ENCODE results near the gene NHLRC4. TPM values are rescaled to one million over a fixed set of nuclear protein-coding genes. Genes with fewer than 3 reads are reported as not detected.

The NHLRC4 gene
- total and polyA plus RNA-seq, 4 donors, result 0.17 to 7.0 (median 0.25) TPM; not detected in 1

DNA sequence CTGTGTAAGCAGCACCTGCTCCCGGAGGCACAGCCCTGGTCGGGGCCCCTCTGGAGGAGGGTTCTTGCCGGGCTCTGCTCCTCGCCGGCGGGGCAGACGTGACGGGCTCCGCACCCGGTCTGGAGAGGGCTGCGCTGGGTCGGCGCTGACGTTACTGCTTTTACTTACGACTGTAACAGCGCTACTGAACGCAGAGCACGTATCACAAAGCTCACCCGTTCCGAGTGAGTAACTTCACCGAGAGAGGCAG lies 21.8 kb downstream of the NHLRC4 start:
- WGBS, result under 1% methylated on average over 21 of the region's 21 CpGs
- DNase-seq (ENCODE audit: low spot score), result no peak
- no peaks in the 10 kb centered on the region for H3K9me3 ChIP-seq (ENCODE audit: control insufficient read depth in 4 of 4, low read length in 3 of 4)
- H3K27me3 ChIP-seq (ENCODE audit: control insufficient read depth in 4 of 4, insufficient read depth in 4 of 4, low read length in 3 of 4), result no peaks in the 10 kb centered on the region
- peak overlapping the region; percentile 94 to 97 for H3K27ac ChIP-seq (ENCODE audit: low read depth in 1 of 2, low read length in 2 of 2)
- H3K4me1 ChIP-seq (ENCODE audit: control insufficient read depth in 4 of 4, insufficient read depth in 4 of 4, low read length in 3 of 4), result peaks cover 21 to 71% (median 59%) of the 10 kb centered on the region in 4 donors
- H3K9ac ChIP-seq (ENCODE audit: low read depth in 1 of 2, low read length in 2 of 2), result peak overlapping the region; percentile 67 to 97
- TF ChIP-seq, protein P1, sequence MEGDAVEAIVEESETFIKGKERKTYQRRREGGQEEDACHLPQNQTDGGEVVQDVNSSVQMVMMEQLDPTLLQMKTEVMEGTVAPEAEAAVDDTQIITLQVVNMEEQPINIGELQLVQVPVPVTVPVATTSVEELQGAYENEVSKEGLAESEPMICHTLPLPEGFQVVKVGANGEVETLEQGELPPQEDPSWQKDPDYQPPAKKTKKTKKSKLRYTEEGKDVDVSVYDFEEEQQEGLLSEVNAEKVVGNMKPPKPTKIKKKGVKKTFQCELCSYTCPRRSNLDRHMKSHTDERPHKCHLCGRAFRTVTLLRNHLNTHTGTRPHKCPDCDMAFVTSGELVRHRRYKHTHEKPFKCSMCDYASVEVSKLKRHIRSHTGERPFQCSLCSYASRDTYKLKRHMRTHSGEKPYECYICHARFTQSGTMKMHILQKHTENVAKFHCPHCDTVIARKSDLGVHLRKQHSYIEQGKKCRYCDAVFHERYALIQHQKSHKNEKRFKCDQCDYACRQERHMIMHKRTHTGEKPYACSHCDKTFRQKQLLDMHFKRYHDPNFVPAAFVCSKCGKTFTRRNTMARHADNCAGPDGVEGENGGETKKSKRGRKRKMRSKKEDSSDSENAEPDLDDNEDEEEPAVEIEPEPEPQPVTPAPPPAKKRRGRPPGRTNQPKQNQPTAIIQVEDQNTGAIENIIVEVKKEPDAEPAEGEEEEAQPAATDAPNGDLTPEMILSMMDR (IDR thresholded peaks at IDR 0.05; ENCODE audit: low read depth, low read length, missing input control), result no peak
- TF ChIP-seq EGR1 (IDR thresholded peaks at IDR 0.05; ENCODE audit: low read depth in 2 of 2) (no peak), GABPA (IDR thresholded peaks at IDR 0.05 in 1 of 2, conservative IDR thresholded peaks at IDR 0.05 in 1 of 2) (no peak), HNF4A (conservative IDR thresholded peaks at IDR 0.05) (no peak), RXRA (IDR thresholded peaks at IDR 0.05) (no peak), YY1 (IDR thresholded peaks at IDR 0.05) (no peak), RAD21 (IDR thresholded peaks at IDR 0.05) (no peak), JUND (IDR thresholded peaks at IDR 0.05) (no peak), FOXA1 (IDR thresholded peaks at IDR 0.05) (no peak), NR2F2 (IDR thresholded peaks at IDR 0.05) (no peak), SP1 (IDR thresholded peaks at IDR 0.05) (no peak), TAF1 (conservative IDR thresholded peaks at IDR 0.05) (no peak), REST (IDR thresholded peaks at IDR 0.05) (no peak), FOXA2 (IDR thresholded peaks at IDR 0.05) (no peak), HNF4G (IDR thresholded peaks at IDR 0.05) (no peak)
- TF ChIP-seq, protein P2, sequence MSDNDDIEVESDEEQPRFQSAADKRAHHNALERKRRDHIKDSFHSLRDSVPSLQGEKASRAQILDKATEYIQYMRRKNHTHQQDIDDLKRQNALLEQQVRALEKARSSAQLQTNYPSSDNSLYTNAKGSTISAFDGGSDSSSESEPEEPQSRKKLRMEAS (IDR thresholded peaks at IDR 0.05), result no peak
- TF ChIP-seq, protein P3, sequence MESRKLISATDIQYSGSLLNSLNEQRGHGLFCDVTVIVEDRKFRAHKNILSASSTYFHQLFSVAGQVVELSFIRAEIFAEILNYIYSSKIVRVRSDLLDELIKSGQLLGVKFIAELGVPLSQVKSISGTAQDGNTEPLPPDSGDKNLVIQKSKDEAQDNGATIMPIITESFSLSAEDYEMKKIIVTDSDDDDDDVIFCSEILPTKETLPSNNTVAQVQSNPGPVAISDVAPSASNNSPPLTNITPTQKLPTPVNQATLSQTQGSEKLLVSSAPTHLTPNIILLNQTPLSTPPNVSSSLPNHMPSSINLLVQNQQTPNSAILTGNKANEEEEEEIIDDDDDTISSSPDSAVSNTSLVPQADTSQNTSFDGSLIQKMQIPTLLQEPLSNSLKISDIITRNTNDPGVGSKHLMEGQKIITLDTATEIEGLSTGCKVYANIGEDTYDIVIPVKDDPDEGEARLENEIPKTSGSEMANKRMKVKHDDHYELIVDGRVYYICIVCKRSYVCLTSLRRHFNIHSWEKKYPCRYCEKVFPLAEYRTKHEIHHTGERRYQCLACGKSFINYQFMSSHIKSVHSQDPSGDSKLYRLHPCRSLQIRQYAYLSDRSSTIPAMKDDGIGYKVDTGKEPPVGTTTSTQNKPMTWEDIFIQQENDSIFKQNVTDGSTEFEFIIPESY (IDR thresholded peaks at IDR 0.05), result no peak
- TF ChIP-seq, protein P4, sequence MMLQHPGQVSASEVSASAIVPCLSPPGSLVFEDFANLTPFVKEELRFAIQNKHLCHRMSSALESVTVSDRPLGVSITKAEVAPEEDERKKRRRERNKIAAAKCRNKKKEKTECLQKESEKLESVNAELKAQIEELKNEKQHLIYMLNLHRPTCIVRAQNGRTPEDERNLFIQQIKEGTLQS (IDR thresholded peaks at IDR 0.05), result no peak
- peak overlapping the region; percentile 89 to 92 (median 92) for H3K4me3 ChIP-seq (ENCODE audit: low read depth in 1 of 3, low read length in 3 of 3)
- no peaks in the 10 kb centered on the region for H3K36me3 ChIP-seq (ENCODE audit: control insufficient read depth in 4 of 4, insufficient read depth in 3 of 4, low read depth in 1 of 4, low read length in 3 of 4)

Data from liver (tissue), 9 donors.